ENCODE measurements around the gene KIF9.

DNA sequence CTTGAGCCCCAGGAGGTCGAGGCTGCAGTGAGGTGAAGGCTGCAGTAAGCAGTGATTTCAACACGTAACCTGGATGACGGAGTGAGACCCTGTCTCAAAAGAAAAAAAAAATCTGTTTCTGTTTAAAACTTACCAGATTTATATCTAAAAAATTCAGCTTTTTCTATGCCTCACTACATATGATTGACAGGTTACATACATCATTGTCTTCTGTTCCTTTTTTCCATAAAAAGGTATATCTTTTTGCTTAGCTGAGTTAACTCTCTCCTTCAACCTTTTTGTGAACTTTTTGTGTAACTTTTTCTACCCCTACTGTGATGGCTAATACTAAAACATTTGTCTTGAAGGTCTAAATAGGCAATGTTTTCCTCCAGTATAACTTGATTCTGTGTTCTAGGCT, 80.1 kb downstream of the KIF9 start:
- TF ChIP-seq ZNF274 (IDR thresholded peaks at IDR 0.05; ENCODE audit: low read depth, low read length) (no peak), YY1 (IDR thresholded peaks at IDR 0.05; ENCODE audit: insufficient read depth, insufficient read length) (no peak)
